ENCODE measurements around the gene ISOC2.
"Not testable (repeated sequence)": the region's sequence is repeated elsewhere in the genome, so short reads cannot be mapped to it uniquely, and the experiment has no call there.

The ISOC2 gene

GRCh38 chr19:55502197-55502952 lies 40.9 kb upstream of the ISOC2 start:
- TF ChIP-seq CTCF (conservative IDR thresholded peaks at IDR 0.05; ENCODE audit: low read length), result no peak
- no peak overlapping the region for H3K4me3 ChIP-seq (ENCODE audit: low read length)
- no peak for DNase-seq (ENCODE audit: low read depth)

GRCh38 chr19:55500368-55500952 lies 39.0 kb upstream of the ISOC2 start:
- TF ChIP-seq CTCF (conservative IDR thresholded peaks at IDR 0.05; ENCODE audit: low read length), result no peak
- no peak for DNase-seq (ENCODE audit: low read depth)
- H3K4me3 ChIP-seq (ENCODE audit: low read length), result no peak overlapping the region

- H3K4me3 ChIP-seq (ENCODE audit: low read length), result no peak overlapping the region
- no peak for DNase-seq (ENCODE audit: low read depth)
- no peak for TF ChIP-seq CTCF (conservative IDR thresholded peaks at IDR 0.05; ENCODE audit: low read length)
Observed at GRCh38 chr19:55498246-55498840, 36.9 kb upstream of the ISOC2 start.

DNA sequence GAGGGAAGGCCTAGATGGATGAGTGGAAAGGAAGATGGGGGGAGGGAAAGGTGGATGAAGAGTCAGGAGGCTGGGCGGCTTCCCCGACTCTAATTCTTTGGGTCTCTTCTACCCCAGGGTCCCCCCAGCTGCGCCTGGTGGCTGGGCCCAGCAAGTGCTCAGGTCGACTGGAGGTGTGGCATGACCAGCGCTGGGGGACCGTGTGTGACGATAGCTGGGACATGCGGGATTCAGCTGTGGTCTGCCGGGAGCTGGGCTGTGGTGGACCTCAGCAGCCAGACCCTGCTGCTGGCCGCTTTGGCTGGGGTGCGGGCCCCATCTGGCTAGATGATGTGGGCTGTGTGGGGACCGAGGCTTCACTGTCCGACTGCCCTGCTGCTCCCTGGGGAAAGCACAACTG lies 36.3 kb upstream of the ISOC2 start:
- H3K4me3 ChIP-seq (ENCODE audit: low read length), result no peak overlapping the region
- no peak for TF ChIP-seq CTCF (conservative IDR thresholded peaks at IDR 0.05; ENCODE audit: low read length)
- no peak for DNase-seq (ENCODE audit: low read depth)

GRCh38 chr19:55496820-55497219 lies 35.4 kb upstream of the ISOC2 start:
- not testable (repeated sequence) for DNase-seq (ENCODE audit: low read depth); H3K4me3 ChIP-seq (ENCODE audit: low read length)

DNA sequence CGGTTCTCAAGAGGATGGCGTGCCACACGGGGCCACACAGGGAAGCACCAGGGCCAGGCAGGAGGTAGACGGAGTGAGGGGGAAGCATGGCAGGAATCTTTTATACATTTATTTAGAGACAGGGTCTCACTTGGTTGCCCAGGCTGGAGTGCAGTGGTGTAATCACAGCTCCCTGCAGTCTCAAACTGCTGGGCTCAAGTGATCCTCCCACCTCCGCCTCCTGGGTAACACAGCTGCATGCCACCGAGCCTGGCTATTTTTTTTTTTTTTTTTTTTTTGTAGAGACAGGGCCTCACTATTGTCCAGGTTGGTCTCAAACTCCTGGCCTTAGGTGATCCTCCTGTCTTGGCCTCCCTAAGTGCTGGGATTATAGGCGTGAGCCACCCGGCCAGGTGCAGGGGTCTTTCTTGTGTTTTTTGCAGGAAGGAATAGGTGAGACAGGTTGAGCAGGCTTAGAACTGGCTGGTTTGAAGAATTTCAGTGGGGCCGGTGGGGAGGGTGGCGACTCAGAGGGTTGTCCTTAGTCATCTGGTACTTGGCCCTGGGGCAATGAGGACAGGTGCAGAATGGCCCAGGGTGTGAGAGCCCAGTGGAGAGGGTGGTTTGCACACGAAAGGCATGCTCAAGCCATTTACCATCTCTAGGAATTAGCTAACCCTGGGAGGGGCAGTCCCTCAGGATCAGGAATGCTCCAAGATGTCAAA lies 34.4 kb upstream of the ISOC2 start:
- no peak for DNase-seq (ENCODE audit: low read depth)
- no peak overlapping the region for H3K4me3 ChIP-seq (ENCODE audit: low read length)
- TF ChIP-seq CTCF (conservative IDR thresholded peaks at IDR 0.05; ENCODE audit: low read length), result no peak

DNA sequence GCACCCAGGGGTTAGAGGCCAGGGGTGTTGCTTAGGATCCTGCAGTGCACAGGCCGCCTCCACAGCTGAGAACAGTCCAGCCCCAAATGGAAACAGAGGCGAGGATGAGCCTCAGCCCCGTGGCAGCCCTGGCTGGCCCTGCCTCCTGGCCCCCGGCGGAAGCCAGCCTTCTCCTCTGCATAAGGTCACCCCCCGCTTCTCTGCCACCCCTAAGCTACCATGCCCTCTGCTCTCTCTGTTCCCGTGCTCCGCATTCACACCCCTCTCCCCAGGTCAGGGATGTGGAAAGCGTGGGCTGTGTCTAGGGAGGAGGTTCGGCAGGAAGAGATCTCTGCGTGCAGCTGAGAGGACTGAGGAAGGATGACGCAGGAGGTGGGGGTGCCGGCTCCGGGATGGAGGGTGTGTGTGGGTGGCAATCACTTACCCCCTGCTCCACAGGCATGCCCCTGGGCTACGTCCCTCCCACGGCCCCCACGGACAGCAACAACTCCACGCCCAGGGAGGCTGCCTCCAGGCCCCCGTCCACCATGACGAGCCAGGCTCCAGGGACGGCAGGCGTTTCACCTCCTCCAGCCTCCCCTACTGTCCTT lies 32.8 kb upstream of the ISOC2 start:
- H3K4me3 ChIP-seq (ENCODE audit: low read length), result peak overlapping the region; percentile 33
- TF ChIP-seq CTCF (conservative IDR thresholded peaks at IDR 0.05; ENCODE audit: low read length), result no peak
- peak; percentile 51 for DNase-seq (ENCODE audit: low read depth)

Data from AG10803 (cell line).